RKO (cell line): ENCODE results near the gene LASP1.

Experiments
- DNase-seq: peaks from one replicate; pipeline ENCODE4 v3.0.0-alpha.2; 2016; ENCODE audit warnings: low spot score

The LASP1 gene

DNA sequence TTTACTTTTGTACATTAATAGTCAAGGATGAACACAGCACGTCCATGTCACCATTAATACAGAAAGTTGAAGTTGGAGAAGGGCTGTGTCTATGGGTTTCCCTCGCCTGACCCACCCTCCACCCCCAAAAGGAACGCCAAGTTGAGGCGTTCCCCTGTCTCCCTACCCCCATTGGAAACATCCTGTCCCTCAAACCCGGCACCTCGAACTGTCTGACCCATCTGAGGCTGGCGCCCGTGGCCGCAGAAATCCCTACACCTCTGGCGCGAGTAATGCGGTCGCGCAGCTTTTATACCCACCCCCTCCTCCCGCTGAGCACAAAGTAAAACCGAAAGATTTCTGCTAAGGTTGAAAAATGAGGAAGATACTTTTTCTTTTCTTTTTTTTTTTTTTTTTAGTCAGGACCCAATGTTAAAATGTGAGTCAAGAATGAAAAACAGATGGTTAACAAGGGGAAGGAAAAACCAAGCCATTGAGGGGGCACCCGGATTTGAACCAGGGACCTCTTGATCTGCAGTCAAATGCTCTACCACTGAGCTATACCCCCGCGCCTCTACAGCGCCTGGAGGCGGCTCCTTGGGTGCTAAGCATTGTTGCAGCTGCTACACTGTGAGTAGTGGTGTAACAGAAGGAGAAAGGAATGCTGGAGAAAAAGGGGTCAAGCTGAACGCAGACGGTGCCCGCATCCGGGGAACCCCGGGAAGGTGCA is 887 bp upstream of the LASP1 start:
- DNase-seq, result peak; percentile 92

GRCh38 chr17:38870259-38871165 is 654 bp downstream of the LASP1 start:
- peak; percentile 84 for DNase-seq

- peak; percentile 89 for DNase-seq
Observed at GRCh38 chr17:38871247-38872015, 1.6 kb downstream of the LASP1 start.

DNA sequence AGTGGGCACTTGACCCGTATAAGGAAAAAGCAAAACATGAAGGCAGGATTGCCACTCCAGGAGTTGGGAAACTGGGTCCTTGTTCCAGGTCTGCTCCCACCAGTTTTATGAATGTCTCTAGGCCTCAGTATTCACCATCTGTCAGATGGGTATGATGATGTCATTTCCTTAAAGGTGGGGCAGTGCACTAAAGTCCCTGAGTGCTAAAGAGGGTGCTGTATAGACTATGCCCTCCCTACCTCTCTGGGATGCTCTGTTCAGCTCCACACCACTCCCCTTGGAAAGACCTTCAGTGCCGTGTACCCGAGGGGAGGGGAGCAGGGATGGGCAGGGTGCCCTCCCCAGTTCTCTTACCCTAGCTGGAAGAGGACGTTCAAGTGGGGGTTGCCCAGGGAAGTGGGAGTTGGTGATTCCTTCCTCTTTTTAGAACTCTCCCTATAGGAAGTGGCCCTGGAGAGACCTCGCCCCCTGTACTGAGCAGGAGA is 2.2 kb downstream of the LASP1 start:
- no peak for DNase-seq

- no peak for DNase-seq
Observed at GRCh38 chr17:38872671-38873385, 3.0 kb downstream of the LASP1 start.

DNA sequence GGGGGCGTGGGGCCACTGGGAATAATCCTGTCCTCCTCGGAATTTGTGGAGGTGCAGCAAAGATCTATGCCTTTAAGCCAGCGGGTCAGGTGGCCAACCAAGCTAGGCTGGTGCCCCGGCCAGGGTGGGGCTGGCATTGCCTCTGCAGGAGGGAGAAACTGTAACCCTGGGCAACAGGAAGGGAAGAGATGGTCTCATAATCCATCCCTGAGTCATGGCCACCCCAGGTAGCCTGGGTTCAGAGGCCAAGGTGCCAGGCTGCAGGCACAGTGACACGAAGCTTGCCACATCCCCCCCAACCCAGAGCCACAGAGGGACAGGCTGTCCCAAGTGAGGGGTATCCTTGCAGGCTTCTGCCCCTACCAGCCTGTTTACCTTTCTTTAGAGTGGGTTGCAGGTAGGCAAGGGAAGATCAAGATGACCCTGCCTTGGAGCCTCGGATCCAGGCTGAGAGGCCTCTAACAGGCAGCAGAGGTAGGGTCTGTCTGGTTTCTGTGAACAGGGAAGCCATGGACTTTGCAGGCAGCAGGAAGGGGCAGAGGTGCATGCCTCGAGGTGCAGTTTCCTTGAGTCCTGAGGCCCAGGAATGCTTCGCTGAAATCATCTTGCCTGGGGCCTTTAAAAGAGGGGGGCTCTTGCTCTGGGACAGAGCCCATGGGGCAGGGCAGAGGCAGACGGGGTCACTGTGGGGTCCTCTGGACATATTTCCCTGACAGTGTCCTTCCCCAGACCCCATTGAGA is 4.0 kb downstream of the LASP1 start:
- no peak for DNase-seq

- no peak for DNase-seq
Observed at GRCh38 chr17:38874505-38875400, 4.9 kb downstream of the LASP1 start.

- no peak for DNase-seq
Observed at GRCh38 chr17:38875477-38876075, 5.7 kb downstream of the LASP1 start.

DNA sequence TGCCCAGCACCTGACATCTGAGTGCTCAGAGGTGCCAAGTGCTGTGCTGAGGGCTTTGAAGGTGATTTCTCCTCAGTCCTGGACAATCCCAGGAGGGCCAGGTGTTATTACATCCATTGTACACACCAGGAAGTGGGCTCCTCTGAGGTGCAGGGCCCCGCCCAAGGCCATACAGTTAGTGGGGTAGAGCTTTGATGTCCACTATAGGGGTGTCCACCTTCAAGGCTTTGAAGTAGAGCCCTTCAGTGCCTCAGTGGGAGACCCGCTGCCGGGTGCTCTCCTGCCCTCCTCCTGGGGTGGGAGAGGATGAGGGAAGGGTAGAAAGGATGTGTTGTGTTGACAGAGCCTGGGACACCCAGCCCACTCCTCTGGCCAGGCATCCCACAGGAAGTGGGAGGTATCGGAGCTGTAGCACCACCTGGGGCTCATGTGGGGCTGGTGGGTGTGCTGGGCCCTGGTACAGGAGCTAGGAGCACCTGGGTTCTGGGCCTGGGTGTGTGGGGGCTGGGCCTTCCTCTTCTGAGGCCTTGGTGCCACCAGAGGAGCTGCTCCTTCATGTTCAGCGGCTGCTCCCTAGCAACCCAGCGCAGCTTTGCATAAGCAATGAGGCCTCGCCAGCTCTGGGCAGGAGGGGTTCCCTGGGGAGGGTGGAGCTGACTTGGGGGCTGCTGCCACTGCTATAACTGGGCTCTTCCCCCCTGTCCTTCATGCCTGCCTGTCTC is 7.4 kb downstream of the LASP1 start:
- no peak for DNase-seq

DNA sequence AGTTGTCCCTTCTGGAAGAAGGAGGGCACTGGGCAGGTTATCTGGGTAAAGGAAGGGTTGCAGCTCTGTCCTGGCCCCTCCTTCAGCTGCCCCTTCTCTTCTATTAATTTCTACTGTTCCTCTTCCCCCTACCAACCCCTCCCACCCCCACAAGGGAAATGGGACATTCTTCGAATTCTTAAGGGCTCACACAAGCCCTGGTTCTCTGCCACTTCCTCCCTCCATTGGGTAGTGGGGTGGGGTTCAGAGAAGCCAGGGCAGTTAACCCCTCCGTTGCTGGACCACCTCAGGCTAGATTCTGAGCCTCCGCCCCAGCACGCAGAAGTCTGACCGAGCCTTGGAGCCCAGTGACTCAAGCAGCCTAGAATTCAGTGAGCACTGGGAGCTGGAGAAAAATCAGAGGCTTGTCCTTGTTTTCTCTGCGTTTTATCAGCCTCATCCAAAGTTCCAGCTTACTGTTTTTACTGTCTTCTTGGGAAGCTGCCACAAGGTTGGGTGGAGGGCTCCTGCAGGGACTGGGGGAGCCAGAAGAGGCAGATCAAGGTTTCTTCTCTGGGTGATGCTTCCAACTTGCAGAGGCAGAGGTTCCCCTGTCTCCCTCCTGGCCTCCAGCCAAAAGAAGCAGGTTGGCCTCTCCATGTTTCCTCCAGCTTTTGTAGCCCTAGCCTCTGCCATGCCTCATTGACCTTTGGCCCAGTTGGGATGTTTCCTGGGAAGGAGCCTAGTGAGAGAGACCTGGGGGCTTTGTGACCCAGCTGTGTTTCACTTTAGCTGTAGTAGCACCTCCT is 10.2 kb downstream of the LASP1 start:
- no peak for DNase-seq

GRCh38 chr17:38881600-38882191 is 11.8 kb downstream of the LASP1 start:
- no peak for DNase-seq

DNA sequence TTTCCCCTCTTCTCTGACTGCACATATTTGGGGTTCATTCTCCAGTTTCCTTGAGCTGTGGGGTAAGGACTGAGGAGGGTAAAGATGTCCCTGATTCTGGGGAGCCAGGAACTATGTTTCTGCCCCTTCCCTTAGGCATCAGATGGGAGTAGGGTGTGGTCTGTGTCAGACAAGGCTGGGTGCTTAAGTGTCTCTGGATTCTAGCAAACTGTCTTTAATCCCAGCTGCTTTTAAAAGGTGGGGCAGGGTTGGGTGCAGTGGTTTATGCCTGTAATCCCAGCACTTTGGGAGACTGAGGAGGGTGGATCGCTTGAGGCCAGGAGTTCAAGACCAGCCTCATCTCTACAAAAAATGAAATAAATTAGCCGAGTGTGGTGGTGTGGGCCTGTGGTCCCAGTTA is 13.0 kb downstream of the LASP1 start:
- no peak for DNase-seq

- DNase-seq, result no peak
Observed at GRCh38 chr17:38883592-38884526, 14.0 kb downstream of the LASP1 start.

DNA sequence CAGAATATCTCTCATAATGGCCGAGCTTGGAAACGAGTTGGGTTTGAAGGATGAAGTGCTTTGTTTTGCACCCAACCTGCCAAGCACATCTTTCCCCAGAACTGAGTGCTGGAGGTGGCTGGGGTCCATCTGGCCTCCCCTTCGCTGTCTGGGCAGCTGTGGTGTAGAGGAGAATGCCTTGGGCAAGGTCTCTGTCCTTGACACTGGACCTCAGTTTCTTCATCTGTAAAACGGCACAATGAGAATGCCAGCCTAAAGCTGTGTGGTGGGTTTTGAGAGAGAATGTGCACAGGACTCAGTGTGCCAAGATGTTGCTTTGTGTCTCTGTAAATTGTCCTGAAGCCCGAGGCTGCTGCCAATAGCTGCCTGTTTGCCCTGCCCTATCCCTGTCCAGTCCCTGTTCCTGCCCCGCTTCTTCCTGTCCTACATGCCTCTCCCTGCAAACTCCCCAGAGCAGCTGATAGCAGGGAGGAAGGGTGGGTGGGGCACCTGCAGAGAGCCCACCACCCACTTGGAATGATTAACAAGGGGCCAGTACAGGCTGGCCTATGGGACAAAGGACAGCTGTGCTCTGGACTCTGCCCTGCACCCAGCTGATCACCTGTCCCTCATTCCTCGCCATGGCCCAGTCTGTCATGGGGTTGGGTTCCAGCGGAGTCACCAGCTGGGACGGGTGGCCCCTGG is 15.3 kb downstream of the LASP1 start:
- DNase-seq, result no peak

GRCh38 chr17:38885728-38886642 is 16.1 kb downstream of the LASP1 start:
- DNase-seq, result no peak
